HG02840 (cell line): Measurements from ENCODE around the gene MSGN1.

Experiments
- ATAC-seq: cut with Tn5 transposase; IDR thresholded peaks from one replicate; pipeline ENCODE4 v1.9.1; 2021; ENCODE audit warnings: mild to moderate bottlenecking, moderate library complexity, moderate number of reproducible peaks; ENCODE audit not compliant: unreplicated experiment, low FRiP score

Gene MSGN1

DNA sequence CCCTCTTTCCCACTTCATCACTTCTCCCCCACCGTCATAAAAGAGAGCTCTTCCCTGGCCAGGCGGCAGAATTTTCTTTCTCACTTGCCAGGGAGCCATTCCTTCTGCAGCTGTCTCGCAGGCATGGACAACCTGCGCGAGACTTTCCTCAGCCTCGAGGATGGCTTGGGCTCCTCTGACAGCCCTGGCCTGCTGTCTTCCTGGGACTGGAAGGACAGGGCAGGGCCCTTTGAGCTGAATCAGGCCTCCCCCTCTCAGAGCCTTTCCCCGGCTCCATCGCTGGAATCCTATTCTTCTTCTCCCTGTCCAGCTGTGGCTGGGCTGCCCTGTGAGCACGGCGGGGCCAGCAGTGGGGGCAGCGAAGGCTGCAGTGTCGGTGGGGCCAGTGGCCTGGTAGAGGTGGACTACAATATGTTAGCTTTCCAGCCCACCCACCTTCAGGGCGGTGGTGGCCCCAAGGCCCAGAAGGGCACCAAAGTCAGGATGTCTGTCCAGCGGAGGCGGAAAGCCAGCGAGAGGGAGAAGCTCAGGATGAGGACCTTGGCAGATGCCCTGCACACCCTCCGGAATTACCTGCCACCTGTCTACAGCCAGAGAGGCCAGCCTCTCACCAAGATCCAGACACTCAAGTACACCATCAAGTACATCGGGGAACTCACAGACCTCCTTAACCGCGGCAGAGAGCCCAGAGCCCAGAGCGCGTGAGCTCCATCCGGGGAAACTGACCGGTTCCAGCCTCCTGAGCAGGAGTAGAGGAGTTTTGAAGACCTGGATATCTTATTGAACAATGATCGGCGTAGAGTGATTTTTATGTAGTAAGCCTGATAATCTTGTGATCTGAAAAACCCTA, at the start of gene MSGN1:
Gene MSGN1 (plus strand): TSS at position 65 of the 850 bp plus-strand sequence. CDS start 59 bp downstream, at position 124.
- ATAC-seq, result no peak

DNA sequence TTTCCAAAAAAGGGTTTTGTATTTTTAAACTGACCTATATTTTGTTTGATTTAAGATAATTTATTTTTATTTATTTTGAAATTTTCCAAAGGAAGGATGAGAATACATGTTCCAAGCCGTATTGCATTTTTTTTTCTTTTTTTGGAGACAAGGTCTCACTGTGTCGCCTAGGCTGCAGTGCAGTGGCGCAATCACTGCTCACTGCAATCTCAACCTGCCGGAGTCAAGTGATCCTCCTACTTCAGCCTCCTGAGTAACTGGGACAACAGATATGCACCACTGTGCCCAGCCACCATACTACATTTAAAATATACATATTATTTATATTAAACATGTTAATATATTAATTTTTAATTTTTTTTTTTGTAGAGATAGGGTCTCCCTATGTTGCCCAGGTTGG, 47.4 kb upstream of the MSGN1 start:
- ATAC-seq, result no peak

DNA sequence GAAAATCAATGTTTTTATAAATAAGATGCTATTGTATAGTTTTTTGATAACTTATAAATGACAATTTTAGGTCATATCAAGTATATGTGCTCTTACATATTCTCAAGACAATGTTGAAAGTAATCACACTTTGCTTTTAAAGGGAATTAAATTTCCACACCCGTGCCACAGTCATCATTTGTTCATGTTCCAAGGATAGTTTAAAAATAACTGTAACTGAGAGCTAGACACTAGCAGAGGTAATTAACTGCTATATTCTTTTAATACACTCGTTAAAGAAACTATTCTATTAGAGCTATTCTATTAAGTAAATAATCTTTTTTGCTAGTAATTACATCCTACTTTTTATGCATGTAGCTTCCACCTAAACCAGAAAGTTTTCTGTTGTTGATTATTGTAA, 44.3 kb upstream of the MSGN1 start:
- no peak for ATAC-seq

DNA sequence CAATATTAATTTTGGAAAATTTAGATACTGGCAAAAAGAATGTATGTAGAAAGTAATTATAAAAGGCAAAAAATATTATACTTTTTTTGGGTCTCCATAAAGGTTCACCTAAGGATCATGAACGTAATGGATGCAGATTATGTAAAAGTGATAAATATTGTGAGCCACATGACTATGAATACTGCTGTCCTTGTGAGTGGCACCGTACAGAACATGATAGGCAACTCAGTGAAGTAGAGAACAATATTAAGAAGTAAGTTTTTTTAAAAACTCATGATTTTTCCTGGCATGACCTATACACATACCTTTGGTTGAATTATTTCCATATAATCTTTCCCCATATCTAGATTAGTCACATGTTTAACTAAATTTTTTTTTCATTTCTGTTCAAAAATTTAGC, 43.7 kb upstream of the MSGN1 start:
- ATAC-seq, result no peak

GRCh38 chr2:17780546-17780945, 35.7 kb upstream of the MSGN1 start:
- no peak for ATAC-seq

DNA sequence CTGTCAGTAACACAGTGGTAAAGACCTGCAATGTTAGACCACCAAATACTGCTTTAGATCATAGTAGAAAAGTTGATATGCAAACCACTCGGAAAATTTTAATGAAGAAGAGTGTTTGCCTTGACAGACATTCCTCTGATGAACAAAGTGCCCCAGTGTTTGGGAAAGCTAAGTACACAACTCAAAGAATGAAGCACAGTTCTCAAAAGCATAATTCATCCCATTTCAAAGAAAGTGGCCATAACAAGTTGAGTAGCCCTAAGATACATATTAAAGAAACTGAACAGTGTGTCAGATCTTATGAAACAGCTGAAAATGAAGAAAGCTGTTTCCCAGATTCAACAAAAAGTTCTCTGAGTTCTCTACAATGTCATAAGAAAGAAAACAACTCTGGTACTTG, 34.8 kb upstream of the MSGN1 start:
- ATAC-seq, result no peak

DNA sequence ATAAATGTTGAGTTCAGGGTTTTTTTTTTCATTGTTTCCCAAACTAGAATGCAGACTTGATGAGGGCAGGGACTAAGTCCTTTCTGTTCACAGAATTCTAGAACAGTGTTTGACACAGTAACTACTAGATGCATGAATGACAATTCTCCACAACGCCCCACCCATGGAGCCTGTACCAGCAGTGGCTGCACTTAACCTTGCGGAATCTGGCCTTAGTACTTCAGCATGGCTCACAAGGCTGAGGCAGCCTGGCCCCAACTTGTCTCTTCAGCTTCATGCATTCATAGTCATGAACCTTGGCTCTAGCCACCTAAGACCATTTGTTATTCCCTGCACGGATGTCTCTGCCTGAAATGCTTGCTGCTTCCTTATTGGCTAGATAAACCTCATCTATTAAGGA, 29.5 kb upstream of the MSGN1 start:
- no peak for ATAC-seq

- no peak for ATAC-seq
These were observed 27.5 kb upstream of the MSGN1 start for GRCh38 chr2:17788773-17789172.

DNA sequence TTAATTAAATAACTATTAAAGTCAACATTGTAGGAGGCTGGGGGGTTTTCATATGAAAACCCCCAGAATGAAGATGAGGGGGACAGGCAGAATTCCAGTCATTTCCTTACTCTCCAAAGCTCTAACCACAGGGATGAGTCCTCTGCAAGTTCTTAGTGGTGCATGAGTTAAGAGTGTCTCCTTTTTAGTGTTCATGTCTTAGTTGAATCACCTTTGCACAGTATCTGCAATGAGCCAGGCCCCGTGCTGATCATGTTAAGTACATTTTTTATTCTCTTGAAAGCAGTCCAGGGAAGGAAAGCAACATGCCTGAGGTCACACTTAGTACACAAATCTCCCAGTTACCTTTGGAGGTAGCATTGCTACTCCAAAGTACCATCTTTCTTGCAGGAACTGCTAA, 25.7 kb upstream of the MSGN1 start:
- no peak for ATAC-seq

DNA sequence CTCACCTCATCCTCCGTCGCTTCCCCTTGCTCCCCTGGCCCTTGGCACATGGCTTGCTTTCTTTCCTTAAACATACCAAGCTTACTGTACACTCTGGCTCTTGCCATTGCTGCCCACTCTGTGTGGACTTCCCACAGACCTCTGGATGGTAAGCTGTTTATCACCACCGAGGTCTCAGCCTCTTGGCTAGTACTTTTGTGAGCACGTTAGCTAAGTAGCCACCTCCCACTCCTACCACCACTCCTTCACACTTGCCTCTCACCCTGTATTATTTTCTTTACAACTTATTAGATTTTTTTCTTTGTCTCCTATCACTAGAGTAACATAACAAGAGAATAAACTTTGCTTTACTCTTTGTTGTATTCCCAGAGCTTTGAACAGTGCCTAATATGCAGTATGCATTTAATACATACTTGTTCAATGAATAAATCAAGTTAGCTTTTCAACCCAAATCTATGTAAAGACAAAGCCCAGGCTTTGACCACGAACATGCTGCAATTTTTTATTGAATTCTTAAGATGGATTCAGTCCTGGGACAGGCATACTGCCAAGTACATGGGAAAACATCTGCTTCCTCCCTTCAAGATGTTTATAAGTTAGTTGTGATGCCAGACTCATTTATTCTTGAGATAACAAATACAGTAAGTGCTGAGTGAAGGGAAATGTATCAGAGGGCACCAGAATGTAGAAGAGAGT, 25.0 kb upstream of the MSGN1 start:
- ATAC-seq, result no peak

GRCh38 chr2:17791817-17792130, 24.5 kb upstream of the MSGN1 start:
- ATAC-seq, result no peak

- ATAC-seq, result no peak
These were observed 23.7 kb upstream of the MSGN1 start for GRCh38 chr2:17792515-17792914.

DNA sequence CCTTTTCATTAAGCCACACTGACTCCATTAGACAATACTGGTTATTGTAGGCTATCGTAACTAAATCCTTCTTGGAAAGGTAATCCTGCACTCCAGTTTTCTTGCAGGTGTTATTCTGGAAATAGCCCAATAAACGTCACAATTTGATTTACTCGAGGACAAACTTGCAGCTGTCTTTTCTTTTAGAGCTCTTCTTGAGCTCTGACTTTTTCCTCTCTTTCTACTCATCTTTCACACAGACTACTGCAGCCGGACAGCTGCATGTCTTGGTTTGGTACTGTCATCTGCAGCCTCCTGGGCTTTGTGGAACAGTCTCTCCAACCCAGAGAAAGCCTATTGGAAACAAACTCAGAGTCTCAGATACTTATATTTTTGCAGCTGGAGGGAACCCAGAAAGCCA, 23.0 kb upstream of the MSGN1 start:
- no peak for ATAC-seq

DNA sequence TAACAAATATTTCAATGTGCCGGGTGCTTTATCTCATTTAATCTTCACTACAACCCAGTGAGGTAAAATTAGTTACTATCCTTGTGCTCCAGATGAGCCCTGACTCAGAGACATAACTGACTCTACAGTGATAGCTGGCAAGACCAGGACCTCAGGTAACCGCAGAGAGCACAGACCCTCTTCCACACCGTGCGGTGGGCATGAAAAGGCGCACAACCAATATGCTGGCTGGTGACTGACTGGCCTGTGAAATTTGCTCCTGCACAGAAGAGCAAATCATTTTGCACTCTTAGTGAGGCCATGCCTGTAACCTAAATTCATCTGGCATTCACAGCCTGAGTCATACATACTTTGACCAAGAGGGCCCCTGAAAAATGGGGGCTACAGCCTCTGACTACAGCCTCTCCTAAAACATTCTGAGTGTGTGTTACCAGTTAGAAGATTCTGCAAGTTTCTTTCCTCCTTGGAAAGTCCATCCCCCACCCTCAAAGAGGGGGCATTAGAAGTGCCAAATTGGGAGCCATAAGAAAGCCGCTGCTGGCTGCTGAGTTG, 22.4 kb upstream of the MSGN1 start:
- ATAC-seq, result no peak

- ATAC-seq, result no peak
These were observed 21.0 kb upstream of the MSGN1 start for GRCh38 chr2:17795309-17795708.

DNA sequence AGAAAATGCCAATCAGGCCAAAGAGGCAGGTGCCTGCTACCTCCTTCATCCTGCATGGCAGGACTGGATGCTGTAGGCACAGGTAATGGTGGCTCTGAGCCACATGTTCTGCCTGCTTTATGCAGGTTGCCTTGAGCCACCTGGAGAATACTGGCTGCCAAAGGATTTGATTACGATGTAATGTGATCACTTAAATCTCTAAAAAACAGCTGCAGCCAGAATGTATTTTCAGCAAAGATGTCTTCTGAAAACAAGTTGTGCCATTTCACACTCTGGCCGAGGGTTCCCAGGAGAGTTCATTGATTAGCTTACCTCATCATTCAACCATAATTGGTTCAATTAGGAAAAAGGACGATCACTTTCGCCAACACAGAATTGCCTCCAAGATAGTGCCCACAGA, 17.9 kb upstream of the MSGN1 start:
- ATAC-seq, result no peak

GRCh38 chr2:17799301-17800120, 16.7 kb upstream of the MSGN1 start:
- no peak for ATAC-seq

- ATAC-seq, result no peak
These were observed 16.0 kb upstream of the MSGN1 start for GRCh38 chr2:17800219-17800618.

DNA sequence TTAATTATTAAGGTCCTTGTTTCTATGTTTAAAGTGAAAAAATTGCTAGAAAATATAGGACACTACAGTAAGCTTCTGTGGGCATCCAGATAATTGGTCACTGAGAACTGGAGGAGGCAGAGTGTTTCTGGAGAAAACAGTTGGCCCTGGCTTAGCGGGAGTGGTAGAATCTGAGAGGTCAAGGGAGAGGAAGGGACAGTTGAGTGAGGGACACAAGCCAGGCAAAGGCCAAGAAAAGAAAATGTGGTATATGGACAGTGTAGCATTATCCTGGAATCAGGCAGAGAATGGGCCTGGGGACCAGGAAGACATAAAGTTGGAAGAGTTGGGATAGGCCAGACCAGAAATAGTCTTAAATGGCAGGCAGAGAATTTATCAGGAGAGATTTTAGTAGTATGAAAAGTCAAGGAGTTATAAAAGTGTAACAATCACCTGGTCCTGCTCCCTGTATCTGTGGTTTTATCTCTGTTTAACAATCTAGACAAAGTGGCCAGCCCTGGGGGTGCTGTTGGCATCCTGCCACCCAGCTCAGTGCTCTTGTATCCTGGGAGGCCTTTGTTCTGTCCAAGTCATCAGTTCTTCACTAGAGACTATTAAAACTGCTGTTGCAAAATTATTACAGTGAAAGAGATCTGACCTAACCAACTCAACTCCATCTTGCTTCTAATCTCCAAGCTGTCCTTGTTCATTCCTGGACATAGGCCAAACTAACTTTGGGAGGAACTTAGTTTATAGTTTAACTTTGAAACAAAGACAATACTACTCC, 15.4 kb upstream of the MSGN1 start:
- no peak for ATAC-seq

GRCh38 chr2:17803497-17803896, 12.8 kb upstream of the MSGN1 start:
- no peak for ATAC-seq
